HG03342 (cell line): Measurements from ENCODE around the gene SMCO2.

Source experiments
- ATAC-seq: cut with Tn5 transposase; IDR thresholded peaks from one replicate; pipeline ENCODE4 v1.9.1; 2021; ENCODE audit warnings: mild to moderate bottlenecking, moderate library complexity; ENCODE audit not compliant: unreplicated experiment

SMCO2 gene

DNA sequence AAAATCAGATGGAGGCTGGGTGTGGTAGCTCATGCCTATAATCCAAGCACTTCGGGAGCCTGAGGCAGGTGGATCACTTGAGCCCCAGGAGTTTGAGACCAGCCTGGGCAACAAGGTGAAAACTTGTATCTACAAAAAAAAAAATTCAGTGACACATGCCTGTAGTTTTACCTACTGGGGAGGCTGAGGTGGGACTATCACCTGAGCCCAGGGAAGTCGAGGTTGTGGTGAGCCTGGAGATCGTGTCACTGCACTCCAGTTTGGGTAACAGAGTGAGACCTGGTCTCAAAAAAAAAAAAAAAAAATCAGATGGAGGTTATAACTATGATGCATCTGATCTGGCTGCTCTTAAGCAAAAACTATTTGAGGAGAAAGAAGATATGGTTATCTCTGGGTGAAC, 50.9 kb downstream of the SMCO2 start:
- no peak for ATAC-seq

DNA sequence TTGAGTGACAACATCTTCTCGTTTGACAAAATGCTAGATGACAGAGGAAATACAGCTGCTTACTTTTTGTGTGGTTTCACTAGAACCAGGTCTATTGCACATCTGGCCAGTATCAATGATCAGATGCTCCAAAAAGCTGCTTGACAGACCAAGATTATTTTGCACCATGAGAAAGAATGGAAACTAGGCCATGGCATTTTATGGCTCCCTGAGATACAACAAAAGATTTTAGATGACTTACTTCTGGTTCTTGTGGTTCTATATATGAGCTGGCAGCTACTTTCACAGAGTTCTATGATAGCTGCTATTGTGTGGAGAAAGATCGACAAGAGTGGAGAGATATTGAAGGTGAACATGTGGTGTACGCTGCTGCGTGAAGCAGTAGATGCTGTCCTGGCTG, 51.6 kb downstream of the SMCO2 start:
- peak; percentile 89 for ATAC-seq

DNA sequence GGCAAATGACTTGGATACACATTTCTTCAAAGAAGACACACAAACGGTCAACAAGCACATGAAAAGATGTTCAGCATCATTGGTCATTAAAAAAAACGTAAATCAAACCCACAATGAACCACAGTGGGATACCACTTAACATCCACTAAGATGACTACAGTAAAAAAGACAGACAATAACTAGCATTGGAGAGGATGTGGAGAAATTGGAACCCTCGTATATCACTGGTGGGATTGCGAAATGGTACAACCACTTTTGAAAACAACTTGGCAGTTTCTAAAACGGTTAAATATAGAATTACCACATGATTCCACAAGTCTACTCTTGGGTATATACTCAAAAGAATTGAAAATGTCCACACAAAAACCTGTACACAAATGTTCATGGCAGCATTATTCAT, 52.2 kb downstream of the SMCO2 start:
- no peak for ATAC-seq

DNA sequence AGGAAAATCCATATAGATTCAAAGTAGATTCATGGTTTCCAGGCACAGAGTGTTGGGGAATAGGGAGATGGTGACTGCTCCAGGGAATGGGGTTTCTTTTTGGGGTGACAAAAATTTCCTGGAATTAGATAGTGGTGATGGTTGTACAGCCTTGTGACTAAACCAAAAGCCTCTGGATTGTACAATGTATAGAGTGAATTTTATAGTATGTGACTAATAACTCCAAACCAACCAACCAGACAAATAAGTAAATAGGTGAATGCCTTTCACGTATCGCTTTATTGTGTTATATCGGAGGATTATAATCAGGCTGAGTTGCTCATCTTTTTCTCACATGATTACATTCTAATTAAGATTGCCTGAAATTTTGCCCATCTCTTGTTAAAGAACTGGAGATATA, 52.8 kb downstream of the SMCO2 start:
- ATAC-seq = no peak

DNA sequence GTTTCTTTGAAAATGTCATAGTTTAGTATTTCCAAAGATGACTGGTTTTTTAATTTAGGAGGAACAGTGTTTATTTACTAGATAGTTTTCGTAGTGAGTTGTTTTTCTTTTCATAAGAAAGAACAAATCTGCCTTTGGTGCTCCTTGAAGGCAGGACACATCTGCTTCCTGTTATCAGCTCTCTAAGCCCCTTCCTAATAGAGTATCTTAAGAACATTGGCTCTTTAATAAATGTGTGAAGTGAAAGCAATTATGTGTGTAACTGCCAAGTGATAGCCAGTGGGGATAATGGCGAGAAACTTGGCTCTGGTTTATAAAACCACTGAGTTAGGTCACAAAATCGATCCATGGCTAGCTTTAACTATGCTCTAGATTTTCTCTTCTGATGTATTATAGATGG, 54.0 kb downstream of the SMCO2 start:
- ATAC-seq = no peak

DNA sequence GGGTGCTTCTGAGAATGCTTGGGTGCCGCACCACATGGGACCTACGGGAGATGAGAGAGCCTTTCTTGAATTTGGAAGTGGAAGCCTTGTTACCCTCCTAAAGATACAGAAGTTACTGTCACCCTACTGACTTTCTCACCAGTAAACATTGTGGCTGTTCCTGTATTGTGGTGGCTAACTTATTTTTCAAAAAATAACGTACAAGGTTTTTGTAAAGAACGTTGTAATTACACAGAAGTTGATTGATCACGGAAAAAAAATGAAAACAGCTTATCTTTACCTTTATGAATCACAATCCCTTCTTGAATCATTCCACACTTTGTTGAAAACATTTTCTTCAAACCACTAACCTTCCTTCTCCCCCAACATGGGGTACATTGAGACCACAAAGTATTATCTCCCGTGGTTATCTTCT, 55.5 kb downstream of the SMCO2 start:
- ATAC-seq = no peak

DNA sequence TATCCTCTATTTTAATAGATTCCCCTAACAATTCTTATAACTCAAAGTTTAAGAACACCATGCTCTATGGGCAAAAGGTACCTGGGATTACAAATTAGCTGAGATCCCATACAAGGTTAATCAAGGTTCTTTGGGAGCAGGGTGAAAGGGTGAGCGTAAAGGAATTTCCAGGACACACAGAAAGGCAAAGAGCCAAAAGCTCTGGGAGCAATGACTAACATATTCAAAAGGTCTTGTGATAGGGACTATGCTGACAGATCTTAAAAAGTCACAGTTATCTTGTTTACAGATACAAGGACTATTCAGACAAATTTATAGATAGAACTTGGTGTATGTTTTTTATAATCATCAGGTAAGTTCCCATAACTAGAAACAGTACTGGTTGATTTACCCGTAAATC, 58.0 kb downstream of the SMCO2 start:
- no peak for ATAC-seq

DNA sequence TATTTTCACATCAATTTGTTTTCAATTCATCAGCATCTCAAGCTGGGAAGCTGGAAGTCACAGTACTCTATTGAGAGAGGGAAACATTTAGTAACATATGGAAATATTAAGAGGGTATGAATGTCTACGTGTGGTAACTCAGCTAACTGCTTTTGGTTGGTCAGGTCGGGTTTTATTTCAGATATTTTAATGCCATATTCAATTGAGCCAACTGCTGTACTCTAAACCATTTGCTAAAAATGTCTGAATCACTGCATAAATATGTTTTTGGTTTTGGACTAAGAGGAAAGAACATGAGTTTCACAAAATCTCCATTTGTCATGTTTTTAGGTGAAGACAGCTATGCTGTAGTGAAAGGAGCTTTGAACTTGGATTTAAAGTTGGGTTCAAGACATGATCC, 58.6 kb downstream of the SMCO2 start:
- no peak for ATAC-seq

DNA sequence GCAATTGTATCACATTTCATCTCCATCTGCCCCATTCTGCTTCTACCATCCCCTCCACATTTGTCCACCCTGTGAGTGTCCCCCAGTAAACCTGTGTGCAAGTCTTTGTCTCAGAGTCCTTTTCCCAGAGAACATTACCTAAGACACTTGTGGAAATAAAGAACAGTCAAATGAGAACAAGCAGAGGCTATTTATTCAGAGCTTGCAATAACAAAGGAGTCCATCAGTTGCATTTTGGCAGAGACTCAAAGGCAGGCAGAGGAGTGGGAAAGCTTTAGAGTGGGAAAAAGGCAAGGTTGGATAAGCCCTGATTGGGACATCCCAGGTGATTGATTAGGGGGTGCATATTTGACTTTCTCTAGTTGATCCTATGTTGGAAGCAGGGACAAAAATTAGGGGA, 59.2 kb downstream of the SMCO2 start:
- no peak for ATAC-seq

DNA sequence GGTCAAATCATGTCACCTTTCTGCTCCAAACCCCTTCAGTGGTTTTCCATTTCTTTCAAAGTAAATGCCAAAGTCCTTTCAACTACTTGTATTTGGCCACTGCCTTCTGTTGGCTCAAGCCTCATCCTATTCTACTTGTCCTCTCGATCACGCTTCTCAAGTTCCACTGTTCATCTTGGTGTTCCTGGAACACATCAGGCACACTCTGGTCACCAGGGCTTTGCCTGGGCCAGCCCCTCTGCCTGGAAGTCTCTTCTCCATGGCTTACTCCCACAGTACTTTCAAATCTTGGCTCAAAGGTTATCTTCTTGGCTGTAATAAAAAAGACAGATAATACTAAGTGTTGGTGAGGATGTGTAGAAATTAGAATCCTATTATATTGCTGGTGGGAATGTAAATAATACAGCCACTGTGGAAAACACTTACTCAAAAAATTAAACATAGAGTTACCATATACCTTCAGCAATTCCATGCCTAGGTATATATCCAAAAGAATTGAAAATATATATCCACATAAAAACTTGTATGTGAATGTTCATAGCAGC, 60.2 kb downstream of the SMCO2 start:
- ATAC-seq = no peak

DNA sequence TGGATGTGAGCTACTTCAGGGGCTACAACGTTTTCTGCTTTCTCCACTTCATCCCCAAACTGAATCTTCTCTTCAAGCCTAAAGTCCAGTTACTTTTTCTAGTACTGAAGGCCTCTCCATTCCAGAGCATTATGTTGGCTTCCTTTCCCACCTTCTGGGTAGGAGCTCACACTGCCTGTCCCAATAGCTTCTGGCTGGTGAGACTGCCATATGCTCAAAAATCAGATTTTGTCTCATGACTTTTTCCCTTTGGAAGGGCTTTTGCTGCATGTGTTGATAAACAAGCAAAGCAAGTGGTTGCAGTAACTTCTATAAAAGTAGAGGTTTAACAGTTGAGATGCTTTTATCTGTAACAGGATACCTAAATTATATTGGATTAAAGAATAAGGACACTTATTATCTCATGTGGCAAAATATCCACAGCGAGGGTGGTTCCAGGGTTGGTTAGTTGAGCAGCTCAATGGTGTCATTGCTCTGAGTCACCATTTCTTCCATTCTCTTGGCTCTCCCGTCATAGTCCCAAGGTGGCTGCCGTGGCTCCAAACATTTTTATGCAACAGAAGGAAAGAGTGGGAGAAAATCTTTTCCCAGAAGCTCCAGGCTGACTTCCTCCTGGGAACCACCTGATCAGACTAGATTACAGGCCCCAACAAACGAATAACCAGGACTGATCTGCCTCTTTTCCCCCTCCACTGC, 62.3 kb downstream of the SMCO2 start:
- ATAC-seq = no peak

DNA sequence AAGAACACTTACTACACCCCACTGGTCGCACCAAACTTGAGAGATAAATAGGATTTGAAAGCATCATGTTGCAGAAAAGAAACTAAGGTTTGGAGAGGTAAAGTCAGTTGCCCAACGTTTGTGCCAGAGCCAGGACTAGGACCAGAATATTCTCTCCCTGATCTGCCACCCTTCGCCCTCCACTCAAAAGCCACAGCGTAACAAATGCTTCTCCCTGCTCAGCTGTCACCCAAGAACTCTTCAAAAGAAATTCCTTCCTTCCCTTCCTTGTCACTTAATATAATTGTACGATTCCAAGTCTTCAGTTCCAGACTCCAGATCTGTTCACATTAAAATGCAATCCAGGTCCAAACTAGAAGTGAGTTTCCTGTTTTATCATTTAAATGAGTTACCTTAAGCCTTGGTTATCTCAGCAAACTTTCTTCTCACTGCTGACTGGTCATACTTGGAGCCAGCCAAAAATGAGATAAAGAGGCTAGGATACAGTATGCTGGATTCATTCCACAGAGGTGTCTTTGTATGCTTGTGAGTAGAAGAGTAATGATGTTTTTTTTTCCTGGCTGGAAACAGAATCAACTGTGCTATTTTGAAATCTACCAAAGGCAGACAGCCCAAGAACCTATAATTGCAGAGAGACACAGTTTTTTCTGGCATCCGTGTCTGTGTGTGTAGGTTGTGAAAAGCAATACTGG, 64.6 kb downstream of the SMCO2 start:
- ATAC-seq = no peak

DNA sequence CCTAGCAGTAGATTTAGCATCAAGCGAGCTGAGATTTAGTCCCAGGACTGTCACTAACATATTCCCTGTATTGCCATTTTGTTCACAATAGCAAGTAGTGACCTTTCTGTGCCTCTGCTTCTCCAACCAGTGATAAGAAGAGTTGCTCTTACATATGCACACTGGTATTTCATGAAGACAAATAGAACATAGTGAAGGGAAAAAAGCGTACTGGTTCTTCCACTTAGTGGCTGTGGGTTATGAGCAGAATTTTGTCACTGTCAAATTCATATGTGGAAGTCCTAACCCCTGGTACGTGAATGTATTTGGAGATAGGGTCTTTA, 65.1 kb downstream of the SMCO2 start:
- no peak for ATAC-seq

DNA sequence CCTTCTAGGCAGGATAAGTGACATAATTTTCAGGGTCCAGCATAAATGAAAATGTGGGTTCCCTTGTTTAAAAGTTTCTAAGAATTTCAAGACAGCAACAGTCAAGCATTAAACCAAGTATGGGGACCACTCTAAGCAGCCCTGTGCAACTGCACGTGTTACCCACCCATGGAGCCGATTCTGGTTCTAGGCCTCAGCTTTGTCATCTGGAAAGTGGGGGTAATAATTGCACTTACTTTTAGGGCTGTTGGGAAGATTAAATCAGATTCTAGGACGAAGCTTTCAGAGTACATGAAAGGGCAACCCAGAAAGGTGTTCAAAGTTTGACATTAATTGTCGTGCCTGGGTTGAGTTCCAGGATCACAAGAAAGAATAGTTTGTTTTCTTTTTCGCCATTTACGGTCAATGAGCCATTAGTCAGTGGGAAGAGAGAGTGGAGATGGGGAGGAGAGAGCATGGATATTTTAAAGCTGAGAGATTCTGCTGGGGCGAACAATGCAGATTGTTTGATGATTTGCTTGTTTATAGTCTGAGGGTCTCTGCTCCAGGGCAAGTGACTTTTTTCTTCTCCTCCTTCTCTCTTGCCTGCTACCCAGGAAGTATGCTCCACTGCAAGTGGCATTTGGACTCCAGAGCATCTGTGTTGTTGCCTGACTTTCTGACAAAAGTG, 66.8 kb downstream of the SMCO2 start:
- no peak for ATAC-seq

DNA sequence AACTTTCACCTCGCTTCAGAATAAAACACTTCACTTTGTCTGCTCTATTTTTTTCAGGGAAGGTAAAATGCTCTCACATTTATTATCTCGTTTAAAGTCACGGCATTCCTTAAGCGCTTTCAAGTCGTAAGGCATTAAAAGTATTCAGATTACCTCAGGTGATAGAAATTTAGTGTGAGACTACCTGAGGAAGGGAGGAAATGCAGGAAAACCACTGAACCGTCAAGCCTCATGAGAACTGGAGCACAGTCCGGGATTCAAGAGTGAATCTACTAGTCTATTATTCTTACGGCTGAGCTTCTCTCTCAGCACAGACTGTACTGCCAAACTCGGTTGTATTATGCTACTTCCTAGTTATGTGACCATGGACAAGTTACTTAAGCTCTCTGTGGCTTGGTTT, 69.1 kb downstream of the SMCO2 start:
- ATAC-seq = no peak

DNA sequence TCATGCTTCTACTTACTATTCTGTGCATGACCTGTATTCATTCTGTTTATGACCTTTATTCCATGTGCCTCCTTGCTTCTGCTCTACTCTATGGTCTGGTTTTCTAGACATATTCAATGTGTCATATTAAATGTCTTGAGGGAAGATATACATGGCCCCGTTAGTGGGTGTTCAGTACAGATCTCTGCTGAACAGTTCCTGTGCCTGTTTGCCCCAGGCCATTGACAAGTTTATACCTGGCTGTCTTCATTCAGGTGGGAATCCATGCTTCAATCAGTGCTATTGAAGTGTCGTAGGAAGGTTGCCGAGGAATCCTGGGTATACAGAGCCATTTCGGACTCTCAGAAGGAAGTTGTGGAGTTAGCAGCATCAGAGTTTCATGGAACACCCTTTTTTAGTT, 70.1 kb downstream of the SMCO2 start:
- ATAC-seq = no peak

DNA sequence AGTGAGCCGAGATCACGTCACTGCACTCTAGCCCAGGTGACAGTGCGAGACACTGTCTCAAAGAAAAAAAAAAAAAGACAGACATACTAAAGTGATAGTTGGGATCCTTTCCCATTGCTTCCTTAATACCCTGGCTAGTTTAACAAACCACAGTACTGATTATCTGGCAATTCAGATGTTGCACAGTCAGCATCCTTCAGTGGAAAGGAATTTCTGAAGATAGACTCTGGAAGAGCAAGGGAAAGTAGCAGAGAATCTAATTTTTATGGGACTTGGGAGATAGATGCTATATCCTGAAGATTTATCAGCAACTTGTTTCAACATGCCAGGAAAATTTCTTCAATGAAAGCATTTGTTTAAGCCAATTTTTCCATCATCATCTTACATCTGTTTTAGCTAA, 71.0 kb downstream of the SMCO2 start:
- no peak for ATAC-seq

DNA sequence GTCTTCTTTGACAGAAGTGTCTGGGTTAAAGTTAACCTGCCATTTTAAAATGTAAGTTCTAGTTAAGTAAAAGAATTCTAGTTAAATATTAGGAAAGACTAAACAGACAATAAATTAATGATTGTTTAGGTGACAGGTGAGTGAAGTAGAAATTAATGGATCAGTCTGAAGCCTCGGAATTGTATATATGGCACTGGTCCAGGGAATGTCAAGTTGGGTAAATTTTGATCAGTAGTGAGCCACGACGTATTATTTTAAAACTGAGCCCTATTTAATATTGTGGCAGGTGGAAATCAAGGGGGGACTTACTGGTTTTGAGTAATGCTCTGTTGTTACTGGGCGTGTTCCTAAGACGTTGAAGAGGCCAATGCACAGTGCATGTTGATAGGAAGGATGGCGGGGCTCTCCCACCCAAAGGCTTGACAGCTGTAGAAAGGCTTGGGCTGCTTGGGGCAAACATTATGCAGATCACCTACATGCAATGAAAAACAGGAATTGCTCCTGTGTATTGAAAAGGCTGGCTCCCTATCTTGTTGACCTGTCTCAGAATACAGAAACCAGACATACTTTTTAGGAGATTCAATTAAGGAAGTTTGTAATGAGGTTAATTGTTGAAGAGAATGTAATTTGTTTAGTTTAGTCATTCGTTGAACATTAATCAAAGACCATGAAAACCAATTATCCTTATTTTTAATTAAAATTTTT, 71.6 kb downstream of the SMCO2 start:
- no peak for ATAC-seq

DNA sequence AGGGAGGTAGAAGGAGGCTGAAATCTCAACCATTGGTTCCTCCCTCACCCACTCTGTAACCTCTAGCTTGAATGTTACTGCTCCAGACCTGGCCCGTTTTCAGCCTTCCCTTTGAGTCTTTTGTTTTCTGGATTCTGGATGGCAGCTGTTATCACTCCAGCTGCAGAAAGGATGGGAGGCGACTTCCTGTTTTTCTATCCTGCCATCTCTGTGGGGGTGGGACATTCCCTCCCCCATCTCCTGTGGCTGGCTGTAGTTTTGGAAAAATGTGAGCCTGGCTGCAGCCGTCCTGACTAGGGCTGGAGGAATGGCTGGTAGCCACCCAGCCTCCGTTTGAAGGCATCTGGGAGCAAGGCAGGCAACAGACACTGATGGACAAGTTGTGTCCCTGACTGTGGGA, 74.5 kb downstream of the SMCO2 start:
- ATAC-seq = no peak

DNA sequence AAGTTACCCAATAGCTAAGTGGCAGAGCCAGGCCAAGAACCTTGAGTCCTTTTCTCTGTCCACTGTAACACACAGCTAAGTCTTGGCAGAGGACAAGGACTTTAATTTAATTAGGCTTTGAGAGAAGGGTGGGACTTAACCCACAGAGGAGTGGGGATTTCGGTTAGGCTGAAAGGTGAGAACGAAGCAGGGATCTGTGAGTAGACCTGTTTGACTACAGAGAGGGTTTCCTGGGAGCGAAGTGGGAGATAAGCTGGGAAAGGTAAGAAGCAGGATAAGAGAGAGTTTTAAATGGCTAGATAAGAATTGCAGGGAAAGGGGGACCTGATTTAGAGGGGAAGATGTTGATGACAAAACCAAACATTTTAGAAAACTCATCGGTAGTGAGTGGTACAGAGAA, 75.4 kb downstream of the SMCO2 start:
- no peak for ATAC-seq

DNA sequence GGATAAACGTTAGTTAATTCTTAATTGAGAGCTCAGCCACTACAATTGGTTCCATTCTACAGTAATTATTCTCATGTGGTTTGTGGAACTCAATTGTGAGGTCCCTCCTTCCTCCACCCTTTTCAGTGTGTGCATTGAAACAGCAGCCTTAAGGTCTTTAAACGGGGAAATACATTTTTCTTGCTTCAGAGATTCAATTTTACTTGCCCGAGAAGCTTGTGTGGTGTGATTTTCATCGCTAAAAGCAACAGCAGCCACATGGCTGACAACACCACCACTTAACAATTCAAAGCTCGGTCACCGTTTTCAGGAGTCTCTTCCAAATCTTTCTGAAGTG, 76.7 kb downstream of the SMCO2 start:
- ATAC-seq = peak; percentile 10
